Ascending aorta (tissue), 2 donors: ENCODE measurements around the gene NPAS3. TPM values are rescaled to one million over a fixed set of nuclear protein-coding genes. Genes with fewer than 3 reads are reported as not detected.

Experiments used
- DNase-seq, 2 donors: peaks; one replicate each; pipeline ENCODE4 v3.0.0-alpha.2; 2019; ENCODE audit warnings: low spot score in 2 of 2
- H3K27ac ChIP-seq, 2 donors: fragments of 200-600 bp; sonication (generic); one replicate each; pipeline ENCODE4 v1.5.1; 2016 to 2017; ENCODE audit warnings: mild to moderate bottlenecking in 1 of 2
- H3K27me3 ChIP-seq: fragments of 200-600 bp; sonication (generic); one replicate; pipeline ENCODE4 v1.5.1; 2017
- H3K36me3 ChIP-seq, 2 donors: fragments of 200-600 bp; sonication (generic); one replicate each; pipeline ENCODE4 v1.5.1; 2016
- H3K4me1 ChIP-seq, 2 donors: fragments of 200-600 bp; sonication (generic); one replicate each; pipeline ENCODE4 v1.5.1; 2016 to 2017; ENCODE audit warnings: mild to moderate bottlenecking in 1 of 2
- H3K4me3 ChIP-seq, 2 donors: fragments of 200-600 bp; sonication (generic); one replicate each; pipeline ENCODE4 v1.5.1; 2016 to 2017; ENCODE audit warnings: mild to moderate bottlenecking in 1 of 2
- H3K9me3 ChIP-seq, 2 donors: fragments of 200-600 bp; sonication (generic); one replicate each; pipeline ENCODE4 v1.5.1; 2016
- CTCF ChIP-seq, 3 experiments: fragments of 200-600 bp in 2 of 3; fragments of 450-650 bp in 1 of 3; sonication (generic) in 2 of 3; IDR thresholded peaks; one replicate each; pipeline ENCODE4 v1.5.1; 2016 to 2019; ENCODE audit warnings: antibody characterized with exemption in 3 of 3, mild to moderate bottlenecking in 1 of 3, moderate library complexity in 1 of 3
- intact Hi-C: fragments of 100-400 bp; cut with DNase I; formaldehyde crosslinking; loops from one replicate; pipeline ENCODE4 v1.15.1; 2023
- total RNA-seq: library from RNA; depleted of rRNA; stranded (reverse); fragments of >200 nt; gene quantifications from one replicate; pipeline ENCODE4 v1.1.0, GENCODE V29; 2016

The NPAS3 gene
- total RNA-seq, 1 donor from 2014 or later, result not detected

- Histone ChIP-seq H3K4me3 (no peak overlapping the region), H3K9me3 (no peaks in the 10 kb centered on the region), H3K27me3 (no peaks in the 10 kb centered on the region), H3K4me1 (no peaks in the 10 kb centered on the region), H3K36me3 (no peaks in the 10 kb centered on the region), H3K27ac (no peak overlapping the region)
- TF ChIP-seq CTCF (IDR thresholded peaks at IDR 0.05), result no peak
- intact Hi-C loops, result no loop called here
- no peak for DNase-seq
Measured at GRCh38 chr14:33618361-33619105, 679.9 kb downstream of the NPAS3 start.

GRCh38 chr14:33622496-33622895 is 683.8 kb downstream of the NPAS3 start:
- no peak for TF ChIP-seq CTCF (IDR thresholded peaks at IDR 0.05)
- no peak overlapping the region for H3K4me3 ChIP-seq
- DNase-seq, result no peak
- H3K36me3 ChIP-seq, result no peaks in the 10 kb centered on the region
- intact Hi-C loops, result no loop called here
- no peaks in the 10 kb centered on the region for H3K4me1 ChIP-seq
- H3K9me3 ChIP-seq, result no peaks in the 10 kb centered on the region
- H3K27me3 ChIP-seq, result no peaks in the 10 kb centered on the region
- no peak overlapping the region for H3K27ac ChIP-seq

- Histone ChIP-seq H3K4me3 (no peak overlapping the region), H3K27me3 (no peaks in the 10 kb centered on the region), H3K36me3 (no peaks in the 10 kb centered on the region), H3K9me3 (no peaks in the 10 kb centered on the region), H3K4me1 (no peaks in the 10 kb centered on the region), H3K27ac (no peak overlapping the region)
- intact Hi-C loops, result no loop called here
- no peak for TF ChIP-seq CTCF (IDR thresholded peaks at IDR 0.05)
- no peak for DNase-seq
Measured at GRCh38 chr14:33629792-33630191, 691.1 kb downstream of the NPAS3 start.

- intact Hi-C loops, result no loop called here
- DNase-seq, result no peak
- H3K4me1 ChIP-seq, result no peaks in the 10 kb centered on the region
- no peak for TF ChIP-seq CTCF (IDR thresholded peaks at IDR 0.05)
- H3K27ac ChIP-seq, result no peak overlapping the region
- H3K36me3 ChIP-seq, result no peaks in the 10 kb centered on the region
- H3K4me3 ChIP-seq, result no peak overlapping the region
- H3K9me3 ChIP-seq, result no peaks in the 10 kb centered on the region
- no peaks in the 10 kb centered on the region for H3K27me3 ChIP-seq
Measured at GRCh38 chr14:33631021-33631420, 692.3 kb downstream of the NPAS3 start.

- Histone ChIP-seq H3K27ac (no peak overlapping the region), H3K9me3 (no peaks in the 10 kb centered on the region), H3K36me3 (no peaks in the 10 kb centered on the region), H3K4me3 (no peak overlapping the region), H3K4me1 (no peaks in the 10 kb centered on the region), H3K27me3 (no peaks in the 10 kb centered on the region)
- intact Hi-C loops, result no loop called here
- TF ChIP-seq CTCF (IDR thresholded peaks at IDR 0.05), result no peak
- DNase-seq, result no peak
Measured at GRCh38 chr14:33631441-33631840, 692.8 kb downstream of the NPAS3 start.

GRCh38 chr14:33634631-33635030 is 696.0 kb downstream of the NPAS3 start:
- no peak overlapping the region for H3K27ac ChIP-seq
- intact Hi-C loops, result no loop called here
- no peak for TF ChIP-seq CTCF (IDR thresholded peaks at IDR 0.05)

More at GRCh38 chr14:33634631-33635030, 696.0 kb downstream of the NPAS3 start:
- DNase-seq, result no peak
- no peaks in the 10 kb centered on the region for H3K36me3 ChIP-seq
- no peaks in the 10 kb centered on the region for H3K27me3 ChIP-seq
- H3K4me1 ChIP-seq, result no peaks in the 10 kb centered on the region
- H3K4me3 ChIP-seq, result no peak overlapping the region
- no peaks in the 10 kb centered on the region for H3K9me3 ChIP-seq
